ENCODE data around the gene LEFTY1. TPM values are rescaled to one million over a fixed set of nuclear protein-coding genes. Genes with fewer than 3 reads are reported as not detected.
"Not testable (repeated sequence)": the region's sequence is repeated elsewhere in the genome, so short reads cannot be mapped to it uniquely, and the experiment has no call there.

The LEFTY1 gene, protein sequence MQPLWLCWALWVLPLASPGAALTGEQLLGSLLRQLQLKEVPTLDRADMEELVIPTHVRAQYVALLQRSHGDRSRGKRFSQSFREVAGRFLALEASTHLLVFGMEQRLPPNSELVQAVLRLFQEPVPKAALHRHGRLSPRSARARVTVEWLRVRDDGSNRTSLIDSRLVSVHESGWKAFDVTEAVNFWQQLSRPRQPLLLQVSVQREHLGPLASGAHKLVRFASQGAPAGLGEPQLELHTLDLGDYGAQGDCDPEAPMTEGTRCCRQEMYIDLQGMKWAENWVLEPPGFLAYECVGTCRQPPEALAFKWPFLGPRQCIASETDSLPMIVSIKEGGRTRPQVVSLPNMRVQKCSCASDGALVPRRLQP
- total RNA-seq (3.8 and 5.8 TPM in 2 replicates), polyA plus RNA-seq (3.9 and 4.5 TPM in 2 replicates)

DNA sequence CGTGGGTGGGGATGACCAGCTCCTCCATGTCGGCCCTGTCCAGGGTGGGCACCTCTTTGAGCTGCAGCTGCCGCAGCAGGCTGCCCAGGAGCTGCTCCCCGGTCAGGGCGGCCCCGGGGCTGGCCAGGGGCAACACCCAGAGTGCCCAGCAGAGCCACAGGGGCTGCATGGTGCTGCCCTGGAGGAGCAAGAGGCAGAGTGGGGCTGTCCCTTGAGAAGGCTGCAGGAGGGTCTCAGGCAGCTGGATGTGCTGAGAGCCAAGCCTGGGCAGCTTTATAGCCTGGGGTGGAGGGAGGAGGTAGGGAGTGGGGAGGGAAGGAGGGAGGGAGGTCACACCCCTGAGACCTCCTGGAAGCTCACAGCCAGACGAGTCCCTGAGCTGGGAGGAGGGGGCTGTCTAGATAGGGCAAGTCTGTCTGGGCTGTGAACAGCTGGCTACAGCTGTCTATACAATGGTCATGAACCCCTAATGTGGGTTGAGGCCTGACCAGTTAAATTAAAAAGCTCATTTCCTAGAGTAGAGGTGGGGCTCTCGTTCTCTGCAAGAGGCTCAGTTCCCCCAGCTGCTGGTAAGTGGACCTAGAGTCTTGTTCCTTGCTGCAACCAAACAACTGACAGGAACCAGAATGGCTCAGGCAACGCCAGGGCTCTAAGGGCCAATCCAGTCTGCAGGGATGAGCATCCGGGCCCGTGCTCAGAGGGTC lies at the start of gene LEFTY1:
LEFTY1 (minus strand) TSS at position 249 of the 704 bp plus-strand sequence; CDS start at position 169, 80 bp downstream.
- Histone ChIP-seq H3K27me3 (no peaks in the 10 kb centered on the region), H3K36me3 (replicated peaks; ENCODE audit: insufficient read depth, low read depth) (no peaks in the 10 kb centered on the region), H3K4me2 (no peak within 1 kb of the TSS), H3K9me2 (replicated peaks; ENCODE audit: insufficient read depth) (no peaks in the 10 kb centered on the region), H3K9me3 (ENCODE audit: low read depth) (no peaks in the 10 kb centered on the region), H3K79me2 (peaks cover 8% of the 10 kb centered on the region), H3K27ac (no peak within 1 kb of the TSS), H3K4me1 (ENCODE audit: insufficient read depth) (peaks cover 8% of the 10 kb centered on the region), H4K20me1 (ENCODE audit: insufficient read depth, poor library complexity, severe bottlenecking) (no peaks in the 10 kb centered on the region), H2AFZ (no peak within 1 kb of the TSS), H3K4me3 (no peak within 1 kb of the TSS)
- no peak for DNase-seq (ENCODE audit: low spot score)
- WGBS (ENCODE audit: low lambda C conversion rate, missing lambda C conversion rate): 72% methylated on average over 11 of the region's 11 CpGs
- TF ChIP-seq EZH2phosphoT487 (IDR thresholded peaks at IDR 0.05; ENCODE audit: low read depth, severe bottlenecking, unreplicated experiment) (no peak), EZH2 (IDR thresholded peaks at IDR 0.05; ENCODE audit: borderline replicate concordance) (no peak)
- TF ChIP-seq, protein P1, sequence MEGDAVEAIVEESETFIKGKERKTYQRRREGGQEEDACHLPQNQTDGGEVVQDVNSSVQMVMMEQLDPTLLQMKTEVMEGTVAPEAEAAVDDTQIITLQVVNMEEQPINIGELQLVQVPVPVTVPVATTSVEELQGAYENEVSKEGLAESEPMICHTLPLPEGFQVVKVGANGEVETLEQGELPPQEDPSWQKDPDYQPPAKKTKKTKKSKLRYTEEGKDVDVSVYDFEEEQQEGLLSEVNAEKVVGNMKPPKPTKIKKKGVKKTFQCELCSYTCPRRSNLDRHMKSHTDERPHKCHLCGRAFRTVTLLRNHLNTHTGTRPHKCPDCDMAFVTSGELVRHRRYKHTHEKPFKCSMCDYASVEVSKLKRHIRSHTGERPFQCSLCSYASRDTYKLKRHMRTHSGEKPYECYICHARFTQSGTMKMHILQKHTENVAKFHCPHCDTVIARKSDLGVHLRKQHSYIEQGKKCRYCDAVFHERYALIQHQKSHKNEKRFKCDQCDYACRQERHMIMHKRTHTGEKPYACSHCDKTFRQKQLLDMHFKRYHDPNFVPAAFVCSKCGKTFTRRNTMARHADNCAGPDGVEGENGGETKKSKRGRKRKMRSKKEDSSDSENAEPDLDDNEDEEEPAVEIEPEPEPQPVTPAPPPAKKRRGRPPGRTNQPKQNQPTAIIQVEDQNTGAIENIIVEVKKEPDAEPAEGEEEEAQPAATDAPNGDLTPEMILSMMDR (IDR thresholded peaks at IDR 0.05; ENCODE audit: poor library complexity): no peak

DNA sequence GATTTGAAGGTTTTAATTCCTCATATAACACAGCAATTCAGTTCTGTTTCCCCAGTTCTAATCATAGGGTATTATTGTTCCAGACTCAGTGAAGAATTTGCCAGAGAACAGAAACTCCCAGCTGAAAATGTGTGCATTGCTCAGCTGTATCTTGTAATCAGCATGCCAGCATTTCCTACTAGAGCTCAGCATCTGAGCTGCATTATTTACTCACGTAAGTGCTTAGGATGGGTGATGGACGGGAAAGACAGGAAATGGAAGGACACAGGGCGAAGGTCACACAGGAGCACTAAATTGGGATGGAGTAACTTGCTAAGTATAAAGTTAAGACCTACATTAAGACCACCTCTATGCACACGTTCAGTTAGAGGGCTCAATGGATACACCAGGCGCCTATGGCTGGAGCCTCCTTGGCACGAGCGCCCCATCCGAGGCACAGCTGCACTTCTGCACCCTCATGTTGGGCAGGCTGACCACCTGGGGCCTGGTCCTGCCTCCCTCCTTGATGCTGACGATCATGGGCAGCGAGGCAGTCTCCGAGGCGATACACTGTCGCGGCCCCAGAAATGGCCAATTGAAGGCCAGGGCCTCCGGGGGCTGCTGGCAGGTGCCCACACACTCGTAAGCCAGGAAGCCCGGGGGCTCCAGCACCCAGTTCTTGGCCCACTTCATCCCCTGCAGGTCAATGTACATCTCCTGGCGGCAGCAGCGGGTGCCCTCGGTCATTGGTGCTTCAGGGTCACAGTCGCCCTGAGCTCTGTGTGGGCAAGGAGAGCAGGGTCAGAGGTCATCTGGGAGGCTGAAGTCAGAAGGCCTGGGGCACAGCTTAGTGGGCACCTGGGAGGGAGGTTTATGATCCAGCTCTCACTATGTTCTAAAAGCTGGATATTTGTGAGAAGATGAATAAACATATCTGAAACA lies 48.4 kb upstream of the LEFTY1 start:
- Histone ChIP-seq H3K27me3 (no peaks in the 10 kb centered on the region), H3K27ac (no peak overlapping the region), H3K4me2 (no peak overlapping the region), H3K4me1 (ENCODE audit: insufficient read depth) (peaks cover 5% of the 10 kb centered on the region), H3K4me3 (no peak overlapping the region), H3K36me3 (replicated peaks; ENCODE audit: insufficient read depth, low read depth) (no peaks in the 10 kb centered on the region), H3K9me2 (replicated peaks; ENCODE audit: insufficient read depth) (no peaks in the 10 kb centered on the region), H3K79me2 (no peaks in the 10 kb centered on the region), H2AFZ (no peak overlapping the region), H3K9me3 (ENCODE audit: low read depth) (no peaks in the 10 kb centered on the region), H4K20me1 (ENCODE audit: insufficient read depth, poor library complexity, severe bottlenecking) (no peaks in the 10 kb centered on the region)
- TF ChIP-seq EZH2phosphoT487 (IDR thresholded peaks at IDR 0.05; ENCODE audit: low read depth, severe bottlenecking, unreplicated experiment): no peak
- TF ChIP-seq EZH2 (IDR thresholded peaks at IDR 0.05; ENCODE audit: borderline replicate concordance): no peak
- TF ChIP-seq, protein P1 (IDR thresholded peaks at IDR 0.05; ENCODE audit: poor library complexity): no peak
- no peak for DNase-seq (ENCODE audit: low spot score)
- 92% methylated on average over 21 of the region's 21 CpGs for WGBS (ENCODE audit: low lambda C conversion rate, missing lambda C conversion rate)

DNA sequence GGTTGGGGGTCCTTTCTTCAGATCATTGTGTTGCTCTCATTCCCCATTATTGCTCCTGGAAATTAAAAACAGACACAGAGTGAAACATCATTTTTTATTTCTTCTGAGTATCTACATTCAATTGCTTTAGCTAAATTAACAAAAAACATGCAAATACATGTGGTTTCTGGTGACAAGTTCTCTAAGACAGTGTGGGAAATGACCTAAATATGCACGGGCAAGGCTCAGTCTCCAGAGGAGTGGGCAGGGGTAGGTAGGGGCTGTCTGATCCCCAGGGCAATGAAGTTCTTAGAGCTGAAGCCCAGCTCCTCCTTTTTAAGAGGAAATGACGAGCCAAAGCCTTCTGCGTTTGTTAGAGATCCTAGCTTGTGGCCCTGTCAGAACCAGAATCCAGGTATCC lies 47.6 kb upstream of the LEFTY1 start:
- TF ChIP-seq EZH2phosphoT487 (IDR thresholded peaks at IDR 0.05; ENCODE audit: low read depth, severe bottlenecking, unreplicated experiment) (no peak), EZH2 (IDR thresholded peaks at IDR 0.05; ENCODE audit: borderline replicate concordance) (no peak)
- TF ChIP-seq, protein P1 (IDR thresholded peaks at IDR 0.05; ENCODE audit: poor library complexity): no peak
- Histone ChIP-seq H3K4me1 (ENCODE audit: insufficient read depth) (peaks cover 5% of the 10 kb centered on the region), H3K4me2 (no peak overlapping the region), H3K27me3 (no peaks in the 10 kb centered on the region), H3K9me2 (replicated peaks; ENCODE audit: insufficient read depth) (no peaks in the 10 kb centered on the region), H3K79me2 (no peaks in the 10 kb centered on the region), H2AFZ (no peak overlapping the region), H3K4me3 (no peak overlapping the region), H3K27ac (no peak overlapping the region), H3K36me3 (replicated peaks; ENCODE audit: insufficient read depth, low read depth) (no peaks in the 10 kb centered on the region), H4K20me1 (ENCODE audit: insufficient read depth, poor library complexity, severe bottlenecking) (no peaks in the 10 kb centered on the region), H3K9me3 (ENCODE audit: low read depth) (no peaks in the 10 kb centered on the region)
- 77% methylated on average over 3 of the region's 3 CpGs for WGBS (ENCODE audit: low lambda C conversion rate, missing lambda C conversion rate)
- no peak for DNase-seq (ENCODE audit: low spot score)

DNA sequence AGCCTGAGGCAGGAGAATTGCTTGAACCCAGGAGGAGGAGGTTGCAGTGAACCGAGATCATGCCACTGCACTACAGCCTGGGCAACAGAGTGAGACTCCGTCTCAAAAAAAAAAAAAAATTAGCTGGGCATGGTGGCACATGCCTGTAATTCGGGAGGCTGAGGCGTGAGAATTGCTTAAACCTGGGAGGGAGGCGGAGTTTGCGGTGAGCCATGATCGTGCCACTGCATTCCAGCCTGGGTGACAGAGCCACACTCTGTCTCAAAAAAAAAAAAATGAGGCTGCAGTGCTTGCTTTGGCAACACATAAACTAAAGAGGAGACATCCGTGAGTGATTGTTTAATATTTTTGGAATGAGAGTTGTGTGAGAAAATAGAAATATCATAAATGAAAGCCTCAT lies 47.1 kb upstream of the LEFTY1 start:
- H3K4me3 ChIP-seq; H3K9me3 ChIP-seq (ENCODE audit: low read depth); DNase-seq (ENCODE audit: low spot score); H3K9me2 ChIP-seq (replicated peaks; ENCODE audit: insufficient read depth); H3K4me1 ChIP-seq (ENCODE audit: insufficient read depth); H3K4me2 ChIP-seq; H3K79me2 ChIP-seq; H3K27ac ChIP-seq; H3K36me3 ChIP-seq (replicated peaks; ENCODE audit: insufficient read depth, low read depth); H3K27me3 ChIP-seq; H2AFZ ChIP-seq; H4K20me1 ChIP-seq (ENCODE audit: insufficient read depth, poor library complexity, severe bottlenecking): not testable (repeated sequence)
- 83% methylated on average over 8 of the region's 8 CpGs for WGBS (ENCODE audit: low lambda C conversion rate, missing lambda C conversion rate)

Data from hepatocyte (in vitro differentiated cells).